ENCODE data around the gene GTF2IRD1. TPM values are rescaled to one million over a fixed set of nuclear protein-coding genes. Genes with fewer than 3 reads are reported as not detected.

The GTF2IRD1 gene
- total RNA-seq, 2 donors from 2014 or later, result 18.3 to 29.5 TPM

DNA sequence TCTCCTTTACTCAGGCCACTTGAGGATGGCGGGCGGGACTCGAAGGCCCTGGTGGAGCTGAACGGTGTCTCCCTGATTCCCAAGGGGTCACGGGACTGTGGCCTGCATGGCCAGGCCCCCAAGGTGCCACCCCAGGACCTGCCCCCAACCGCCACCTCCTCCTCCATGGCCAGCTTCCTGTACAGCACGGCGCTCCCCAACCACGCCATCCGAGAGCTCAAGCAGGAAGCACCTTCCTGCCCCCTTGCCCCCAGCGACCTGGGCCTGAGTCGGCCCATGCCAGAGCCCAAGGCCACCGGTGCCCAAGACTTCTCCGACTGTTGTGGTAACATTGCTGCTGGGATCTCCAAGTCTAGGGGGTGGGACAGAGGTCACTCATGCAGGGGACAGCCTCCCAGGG, 65.7 kb downstream of the GTF2IRD1 start:
- Histone ChIP-seq H3K9me3 (no peaks in the 10 kb centered on the region), H3K9ac (ENCODE audit: low read depth in 2 of 2, low read length in 2 of 2) (no peak overlapping the region), H3K27ac (no peak overlapping the region), H3K4me3 (no peak overlapping the region), H3K27me3 (no peaks in the 10 kb centered on the region), H3K36me3 (no peaks in the 10 kb centered on the region), H3K4me1 (no peaks in the 10 kb centered on the region)
- TF ChIP-seq, protein P1, sequence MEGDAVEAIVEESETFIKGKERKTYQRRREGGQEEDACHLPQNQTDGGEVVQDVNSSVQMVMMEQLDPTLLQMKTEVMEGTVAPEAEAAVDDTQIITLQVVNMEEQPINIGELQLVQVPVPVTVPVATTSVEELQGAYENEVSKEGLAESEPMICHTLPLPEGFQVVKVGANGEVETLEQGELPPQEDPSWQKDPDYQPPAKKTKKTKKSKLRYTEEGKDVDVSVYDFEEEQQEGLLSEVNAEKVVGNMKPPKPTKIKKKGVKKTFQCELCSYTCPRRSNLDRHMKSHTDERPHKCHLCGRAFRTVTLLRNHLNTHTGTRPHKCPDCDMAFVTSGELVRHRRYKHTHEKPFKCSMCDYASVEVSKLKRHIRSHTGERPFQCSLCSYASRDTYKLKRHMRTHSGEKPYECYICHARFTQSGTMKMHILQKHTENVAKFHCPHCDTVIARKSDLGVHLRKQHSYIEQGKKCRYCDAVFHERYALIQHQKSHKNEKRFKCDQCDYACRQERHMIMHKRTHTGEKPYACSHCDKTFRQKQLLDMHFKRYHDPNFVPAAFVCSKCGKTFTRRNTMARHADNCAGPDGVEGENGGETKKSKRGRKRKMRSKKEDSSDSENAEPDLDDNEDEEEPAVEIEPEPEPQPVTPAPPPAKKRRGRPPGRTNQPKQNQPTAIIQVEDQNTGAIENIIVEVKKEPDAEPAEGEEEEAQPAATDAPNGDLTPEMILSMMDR (IDR thresholded peaks at IDR 0.05), result no peak
- intact Hi-C loops (cut with DNase I), result no loop called here
- DNase-seq, result no peak

DNA sequence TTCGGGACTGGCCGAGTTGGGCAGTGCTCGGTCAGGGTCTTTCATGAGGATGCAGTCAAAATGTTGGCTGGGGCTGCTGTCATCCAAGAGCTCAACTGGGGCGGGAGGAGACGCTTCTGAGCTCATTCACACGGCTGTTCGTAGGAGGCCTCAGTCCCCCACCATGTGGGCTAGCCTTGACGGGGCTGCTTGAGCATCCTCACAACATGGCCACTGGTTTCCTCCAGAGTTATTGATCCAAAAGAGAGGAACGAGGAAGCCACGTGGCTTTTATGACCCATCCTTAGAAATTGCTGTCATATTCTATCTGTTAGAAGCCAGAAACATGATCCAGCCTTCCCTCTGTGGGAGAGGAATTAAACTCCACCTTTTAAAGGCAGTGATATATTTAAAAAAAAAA, 68.1 kb downstream of the GTF2IRD1 start:
- Histone ChIP-seq H3K9ac (ENCODE audit: low read depth in 2 of 2, low read length in 2 of 2) (no peak overlapping the region), H3K36me3 (no peaks in the 10 kb centered on the region), H3K4me3 (no peak overlapping the region), H3K27me3 (no peaks in the 10 kb centered on the region), H3K9me3 (no peaks in the 10 kb centered on the region), H3K27ac (no peak overlapping the region), H3K4me1 (no peaks in the 10 kb centered on the region)
- TF ChIP-seq, protein P1 (IDR thresholded peaks at IDR 0.05), result no peak
- intact Hi-C loops (cut with DNase I), result no loop called here
- DNase-seq, result no peak

DNA sequence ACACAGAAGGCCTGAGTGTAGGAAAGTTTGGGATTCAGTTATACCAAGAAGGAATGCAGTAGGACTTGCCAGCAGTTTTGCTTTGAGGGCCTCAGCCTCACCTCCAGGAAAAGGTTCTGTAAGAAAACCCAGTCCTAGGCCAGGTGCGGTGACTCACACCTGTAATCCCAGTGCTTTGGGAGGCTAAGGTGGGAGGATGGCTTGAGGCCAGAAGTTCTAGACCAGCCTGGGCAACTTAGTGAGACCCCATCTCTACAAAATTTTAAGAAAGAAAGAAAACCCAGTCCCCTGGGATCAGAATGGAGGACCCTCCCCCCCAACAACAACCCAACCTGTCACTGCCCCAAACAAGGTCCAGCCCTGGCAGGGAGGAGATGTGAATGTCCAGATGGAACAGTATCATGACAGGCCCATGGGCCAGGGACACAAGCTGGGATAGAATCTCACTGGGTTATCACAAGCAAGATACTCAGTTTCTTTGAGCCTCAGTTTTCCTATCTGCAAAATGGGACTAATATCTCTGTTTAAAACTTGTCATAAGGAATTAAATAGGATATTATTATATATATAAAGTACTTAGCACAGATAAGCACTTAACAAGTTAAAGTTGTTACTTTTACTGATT, 68.7 kb downstream of the GTF2IRD1 start:
- H3K4me3 ChIP-seq, result no peak overlapping the region
- intact Hi-C loops (cut with DNase I), result no loop called here
- no peaks in the 10 kb centered on the region for H3K27me3 ChIP-seq
- no peak overlapping the region for H3K27ac ChIP-seq
- H3K4me1 ChIP-seq, result no peaks in the 10 kb centered on the region
- no peaks in the 10 kb centered on the region for H3K36me3 ChIP-seq
- TF ChIP-seq, protein P1 (IDR thresholded peaks at IDR 0.05), result no peak
- no peaks in the 10 kb centered on the region for H3K9me3 ChIP-seq
- no peak for DNase-seq
- no peak overlapping the region for H3K9ac ChIP-seq (ENCODE audit: low read depth in 2 of 2, low read length in 2 of 2)

DNA sequence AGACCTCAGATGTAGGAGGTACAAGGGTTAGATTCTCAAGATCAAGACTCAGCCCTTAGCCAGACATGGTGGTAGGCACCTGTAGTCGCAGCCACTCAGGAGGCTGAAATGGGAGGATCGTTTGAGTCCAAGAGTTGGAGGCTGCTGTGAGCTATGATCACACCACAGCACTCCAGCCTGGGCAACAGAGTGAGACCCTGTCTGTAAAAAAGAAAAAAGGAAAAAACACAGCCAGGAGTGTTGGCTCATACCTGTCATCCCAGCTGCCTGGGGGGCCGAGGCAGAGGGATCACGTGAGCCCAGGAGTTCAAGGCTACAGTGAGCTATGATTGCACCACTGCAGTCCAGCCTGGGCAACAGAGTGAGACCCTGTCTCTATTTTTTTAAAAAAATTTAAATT, 69.3 kb downstream of the GTF2IRD1 start:
- Histone ChIP-seq H3K4me3 (no peak overlapping the region), H3K27me3 (no peaks in the 10 kb centered on the region), H3K27ac (no peak overlapping the region), H3K4me1 (no peaks in the 10 kb centered on the region), H3K9ac (ENCODE audit: low read depth in 2 of 2, low read length in 2 of 2) (no peak overlapping the region), H3K36me3 (no peaks in the 10 kb centered on the region), H3K9me3 (no peaks in the 10 kb centered on the region)
- no peak for DNase-seq
- TF ChIP-seq, protein P1 (IDR thresholded peaks at IDR 0.05), result no peak
- intact Hi-C loops (cut with DNase I), result no loop called here

- DNase-seq, result no peak
- H3K27me3 ChIP-seq, result no peaks in the 10 kb centered on the region
- H3K4me1 ChIP-seq, result no peaks in the 10 kb centered on the region
- no peak overlapping the region for H3K4me3 ChIP-seq
- H3K9me3 ChIP-seq, result no peaks in the 10 kb centered on the region
- H3K9ac ChIP-seq (ENCODE audit: low read depth in 2 of 2, low read length in 2 of 2), result no peak overlapping the region
- intact Hi-C loops (cut with DNase I), result no loop called here
- H3K27ac ChIP-seq, result no peak overlapping the region
- H3K36me3 ChIP-seq, result no peaks in the 10 kb centered on the region
- TF ChIP-seq, protein P1 (IDR thresholded peaks at IDR 0.05), result no peak
These were observed 71.4 kb downstream of the GTF2IRD1 start for GRCh38 chr7:74525140-74525539.
